Esophagus squamous epithelium (tissue), 5 donors: ENCODE results near the gene RGS7. TPM values are rescaled to one million over a fixed set of nuclear protein-coding genes. Genes with fewer than 3 reads are reported as not detected.

Source experiments
- DNase-seq: peaks from one replicate; lab custom pipeline; 2025; lab: John Stamatoyannopoulos, UW
- H3K27ac ChIP-seq, 4 donors: fragments of 200-600 bp; sonication (generic); one replicate each; pipeline ENCODE4 v1.5.1; 2016 to 2019; ENCODE audit warnings: mild to moderate bottlenecking in 1 of 4
- H3K27me3 ChIP-seq, 4 donors: fragments of 200-600 bp; sonication (generic); 1 replicate in 3 of 4; 2 replicates in 1 of 4; pipeline versions ENCODE4 v1.5.1 to v1.6.0; 2017 to 2021; ENCODE audit warnings: antibody characterized with exemption in 1 of 4
- H3K36me3 ChIP-seq, 3 donors: fragments of 200-600 bp; sonication (generic); one replicate each; pipeline ENCODE4 v1.5.1; 2016 to 2019
- H3K4me1 ChIP-seq, 3 donors: fragments of 200-600 bp; sonication (generic); one replicate each; pipeline ENCODE4 v1.5.1; 2017 to 2019
- H3K4me3 ChIP-seq, 4 donors: fragments of 200-600 bp; sonication (generic); 1 replicate in 3 of 4; 2 replicates in 1 of 4; pipeline ENCODE4 v1.5.1; 2016 to 2019; ENCODE audit warnings: mild to moderate bottlenecking in 2 of 4, moderate library complexity in 1 of 4
- H3K9me3 ChIP-seq, 3 donors: fragments of 200-600 bp; sonication (generic); one replicate each; pipeline ENCODE4 v1.5.1; 2016 to 2019
- CTCF ChIP-seq, 6 experiments: fragments of 450-650 bp in 4 of 6; fragments of 200-600 bp in 2 of 6; sonication (generic) in 2 of 6; IDR thresholded peaks; one replicate each; pipeline ENCODE4 v1.5.1; 2016 to 2019; ENCODE audit warnings: antibody characterized with exemption in 6 of 6, mild to moderate bottlenecking in 4 of 6, moderate library complexity in 4 of 6
- POLR2A ChIP-seq, 4 donors: fragments of 450-650 bp; IDR thresholded peaks; one replicate each; pipeline ENCODE4 v1.6.1; 2017; ENCODE audit warnings: antibody characterized with exemption in 4 of 4, mild to moderate bottlenecking in 4 of 4, moderate library complexity in 3 of 4
- WGBS, 2 donors: methylation state at CpG; one replicate each; pipeline ENCODE4 v1.1.5; 2018; 5-methylcytosine and 5-hydroxymethylcytosine counted together
- intact Hi-C: fragments of 100-400 bp; cut with DNase I; formaldehyde crosslinking; loops from one replicate; pipeline ENCODE4 v1.15.0; 2022
- total RNA-seq, 4 donors: library from RNA; depleted of rRNA; stranded (reverse); fragments of >200 nt; gene quantifications; one replicate each; pipeline ENCODE4 v1.1.0, GENCODE V29; 2016
- donor health status: DM: yes; HTN: yes; CAD: no.

RGS7 gene
- total RNA-seq, 4 donors from 2014 or later, result not detected

GRCh38 chr1:241391926-241392710, 35.1 kb upstream of the RGS7 start:
- Histone ChIP-seq H3K27ac (no peak overlapping the region), H3K36me3 (no peaks in the 10 kb centered on the region), H3K4me3 (no peak overlapping the region), H3K9me3 (no peaks in the 10 kb centered on the region), H3K4me1 (no peaks in the 10 kb centered on the region), H3K27me3 (no peaks in the 10 kb centered on the region)
- DNase-seq, result no peak
- TF ChIP-seq CTCF (IDR thresholded peaks at IDR 0.05) (no peak), POLR2A (IDR thresholded peaks at IDR 0.05) (no peak)
- WGBS, 2 donors, result 35% methylated on average over 5 of the region's 5 CpGs
- intact Hi-C loops, result no loop called here

- intact Hi-C loops, result no loop called here
- Histone ChIP-seq H3K36me3 (no peaks in the 10 kb centered on the region), H3K9me3 (no peaks in the 10 kb centered on the region), H3K27ac (no peak overlapping the region), H3K4me1 (no peaks in the 10 kb centered on the region), H3K27me3 (no peaks in the 10 kb centered on the region), H3K4me3 (no peak overlapping the region)
- no peak for DNase-seq
- 44 to 48% methylated on average over 2 of the region's 2 CpGs for WGBS, 2 donors
- no peak for TF ChIP-seq POLR2A (IDR thresholded peaks at IDR 0.05)
- no peak for TF ChIP-seq CTCF (IDR thresholded peaks at IDR 0.05)
Measured at GRCh38 chr1:241390526-241390925, 33.5 kb upstream of the RGS7 start.

GRCh38 chr1:241389400-241389799, 32.4 kb upstream of the RGS7 start:
- H3K27ac ChIP-seq, result no peak overlapping the region
- H3K36me3 ChIP-seq, result no peaks in the 10 kb centered on the region
- WGBS, 2 donors, result 41 to 46% methylated on average over 3 of the region's 3 CpGs
- intact Hi-C loops, result no loop called here
- H3K27me3 ChIP-seq, result no peaks in the 10 kb centered on the region
- no peaks in the 10 kb centered on the region for H3K9me3 ChIP-seq
- no peak overlapping the region for H3K4me3 ChIP-seq
- TF ChIP-seq POLR2A (IDR thresholded peaks at IDR 0.05), result no peak
- no peak for TF ChIP-seq CTCF (IDR thresholded peaks at IDR 0.05)
- H3K4me1 ChIP-seq, result no peaks in the 10 kb centered on the region
- no peak for DNase-seq

GRCh38 chr1:241387216-241387615, 30.2 kb upstream of the RGS7 start:
- DNase-seq, result no peak
- H3K4me3 ChIP-seq, result no peak overlapping the region
- TF ChIP-seq CTCF (IDR thresholded peaks at IDR 0.05), result no peak
- no peak for TF ChIP-seq POLR2A (IDR thresholded peaks at IDR 0.05)
- no peaks in the 10 kb centered on the region for H3K36me3 ChIP-seq
- intact Hi-C loops, result no loop called here
- no peaks in the 10 kb centered on the region for H3K9me3 ChIP-seq
- H3K27me3 ChIP-seq, result no peaks in the 10 kb centered on the region
- H3K27ac ChIP-seq, result no peak overlapping the region
- H3K4me1 ChIP-seq, result no peaks in the 10 kb centered on the region

- 44 to 56% methylated on average over 1 to 2 of the region's 2 CpGs for WGBS, 2 donors
- Histone ChIP-seq H3K4me3 (no peak overlapping the region), H3K27me3 (no peaks in the 10 kb centered on the region), H3K27ac (no peak overlapping the region), H3K36me3 (no peaks in the 10 kb centered on the region), H3K9me3 (no peaks in the 10 kb centered on the region), H3K4me1 (no peaks in the 10 kb centered on the region)
- DNase-seq, result no peak
- intact Hi-C loops, result no loop called here
- TF ChIP-seq CTCF (IDR thresholded peaks at IDR 0.05) (no peak), POLR2A (IDR thresholded peaks at IDR 0.05) (no peak)
Measured at GRCh38 chr1:241376701-241377100, 19.7 kb upstream of the RGS7 start.
